HCT116 (cell line): ENCODE measurements around the gene PARVG. TPM values are rescaled to one million over a fixed set of nuclear protein-coding genes. Genes with fewer than 3 reads are reported as not detected.

Experiments
- ATAC-seq: fragments of 200-7000 bp; cut with Tn5 transposase; 2 replicates; pipeline ENCODE4 v1.9.1; 2020; ENCODE audit warnings: mild to moderate bottlenecking, moderate library complexity
- BruUV-seq: library from RNA; stranded (reverse); fragments of 400-500 nt; replicated peaks from 2 replicates; lab custom pipeline; 2021; lab: Mats Ljungman, UMichigan
- CTCF ChIA-PET: fragments of 300-600 bp; sonication (Branson Sonifier 250); formaldehyde crosslinking; loops from one replicate; lab custom pipeline; 2021; ENCODE audit warnings: antibody characterized with exemption; lab: Charles Lee
- POLR2A ChIA-PET: fragments of 300-600, 350-600 bp; sonication (Branson Sonifier 250); formaldehyde crosslinking; loops from one replicate; lab custom pipeline; 2021; ENCODE audit warnings: antibody characterized with exemption; lab: Charles Lee
- RAD21 ChIA-PET, 2 experiments: fragments of 300-600 bp; sonication (Branson Sonifier 250); formaldehyde crosslinking; loops; one replicate each; lab custom pipeline; 2023; ENCODE audit warnings: low total read pairs in 2 of 2; ENCODE audit not compliant: uncharacterized antibody in 2 of 2, unreplicated experiment in 2 of 2, low non-redundant PET in 1 of 2; lab: Charles Lee
- DNase-seq: peaks from one replicate; pipeline ENCODE4 v3.0.0-alpha.2; 2010; ENCODE audit warnings: low read depth, low spot score
- H2AFZ ChIP-seq: fragments of 200-600 bp; shearing (Covaris generic), sonication (generic); 2 replicates; pipeline ENCODE4 v1.6.1; 2017; ENCODE audit warnings: low read depth, mixed run types, mixed read lengths, antibody characterized with exemption, low read length; ENCODE audit not compliant: poor library complexity, severe bottlenecking
- H3K27ac ChIP-seq: 2 replicates; pipeline ENCODE4 v1.5.1; 2012; ENCODE audit warnings: low read depth, low read length
- H3K27me3 ChIP-seq: fragments of 200-600 bp; sonication (generic); 2 replicates; pipeline ENCODE4 v1.6.1; 2016; ENCODE audit warnings: mixed run types, low read length, mixed read lengths; ENCODE audit not compliant: insufficient read depth
- H3K36me3 ChIP-seq, 2 experiments: fragments of 200-500 bp in 1 of 2; fragments of 200-600 bp in 1 of 2; sonication (Bioruptor generic) in 1 of 2; sonication (generic) in 1 of 2; 2 replicates each; pipeline versions ENCODE4 v1.5.1 to v1.6.1; 2014 to 2016; ENCODE audit warnings: low read length in 2 of 2, inconsistent platforms in 1 of 2, mixed read lengths in 1 of 2, mixed run types in 1 of 2; ENCODE audit not compliant: insufficient read depth in 2 of 2, control insufficient read depth in 1 of 2
- H3K4me1 ChIP-seq, 2 experiments: fragments of 200-600 bp in 1 of 2; sonication (generic) in 1 of 2; 2 replicates each; pipeline versions ENCODE4 v1.5.1 to v1.6.1; 2012 to 2017; ENCODE audit warnings: low read length in 2 of 2, inconsistent platforms in 1 of 2, mild to moderate bottlenecking in 1 of 2, mixed read lengths in 1 of 2, mixed run types in 1 of 2, moderate library complexity in 1 of 2; ENCODE audit not compliant: insufficient read depth in 2 of 2, control insufficient read depth in 1 of 2
- H3K4me2 ChIP-seq: fragments of 200-600 bp; sonication (generic); 2 replicates; pipeline ENCODE4 v1.6.1; 2017; ENCODE audit warnings: mixed run types, low read length, mixed read lengths
- H3K4me3 ChIP-seq, 2 experiments: fragments of 200-600 bp in 1 of 2; sonication (generic) in 1 of 2; replicated peaks in 1 of 2; 2 replicates each; pipeline ENCODE4 v1.5.1; 2011 to 2016; ENCODE audit warnings: low read length in 2 of 2, control low read depth in 1 of 2, low read depth in 1 of 2, mild to moderate bottlenecking in 1 of 2, mixed read lengths in 1 of 2, mixed run types in 1 of 2
- H3K79me2 ChIP-seq: fragments of 200-600 bp; sonication (generic); 2 replicates; pipeline ENCODE4 v1.6.1; 2017; ENCODE audit warnings: mild to moderate bottlenecking, mixed run types, low read length, moderate library complexity, mixed read lengths; ENCODE audit not compliant: insufficient read depth
- H3K9ac ChIP-seq: fragments of 200-600 bp; sonication (generic); 2 replicates; pipeline ENCODE4 v1.6.1; 2016; ENCODE audit warnings: low read length, mixed read lengths
- H3K9me2 ChIP-seq: fragments of 200-600 bp; sonication (generic), shearing (Covaris generic); 2 replicates; pipeline ENCODE4 v1.6.1; 2017; ENCODE audit warnings: mixed run types, mild to moderate bottlenecking, moderate library complexity; ENCODE audit not compliant: insufficient read depth
- H3K9me3 ChIP-seq, 2 experiments: fragments of 200-500 bp in 1 of 2; fragments of 200-600 bp in 1 of 2; sonication (Bioruptor generic) in 1 of 2; sonication (generic) in 1 of 2; 2 replicates each; pipeline ENCODE4 v1.6.1; 2014 to 2017; ENCODE audit warnings: low read length in 2 of 2, mixed read lengths in 2 of 2, inconsistent platforms in 1 of 2, low read depth in 1 of 2, mild to moderate bottlenecking in 1 of 2, mixed run types in 1 of 2, moderate library complexity in 1 of 2; ENCODE audit not compliant: control insufficient read depth in 1 of 2, insufficient read depth in 1 of 2
- H4K20me1 ChIP-seq: fragments of 200-600 bp; sonication (generic), shearing (Covaris generic); 2 replicates; pipeline ENCODE4 v1.6.1; 2017; ENCODE audit warnings: mixed run types, mild to moderate bottlenecking, moderate library complexity; ENCODE audit not compliant: insufficient read depth
- ATF3 ChIP-seq: IDR thresholded peaks from 2 replicates; pipeline ENCODE4 v1.6.1; 2012
- EGR1 ChIP-seq: IDR thresholded peaks from 2 replicates; pipeline ENCODE4 v1.6.1; 2012; ENCODE audit warnings: low read depth
- EZH2phosphoT487 ChIP-seq: fragments of 200-600 bp; IDR thresholded peaks from 2 replicates; pipeline ENCODE4 v1.6.1; 2018; ENCODE audit warnings: antibody characterized with exemption, borderline replicate concordance
- MAX ChIP-seq: IDR thresholded peaks from 2 replicates; pipeline ENCODE4 v1.6.1; 2012
- POLR2AphosphoS5 ChIP-seq: IDR thresholded peaks from 2 replicates; pipeline ENCODE4 v1.6.1; 2011; ENCODE audit warnings: mild to moderate bottlenecking, low read depth, low read length, moderate library complexity
- REST ChIP-seq: IDR thresholded peaks from 2 replicates; pipeline ENCODE4 v1.6.1; 2012; ENCODE audit warnings: low read depth
- SIN3A ChIP-seq: IDR thresholded peaks from 2 replicates; pipeline ENCODE4 v1.6.1; 2012; ENCODE audit warnings: low read depth
- SRF ChIP-seq: IDR thresholded peaks from 2 replicates; pipeline ENCODE4 v1.6.1; 2012; ENCODE audit warnings: low read depth
- YY1 ChIP-seq: IDR thresholded peaks from 2 replicates; pipeline ENCODE4 v1.6.1; 2011; ENCODE audit warnings: low read length, low read depth, moderate library complexity, mild to moderate bottlenecking; ENCODE audit not compliant: insufficient replicate concordance; ENCODE audit errors: extremely low read depth
- ZBTB33 ChIP-seq: IDR thresholded peaks from 2 replicates; pipeline ENCODE4 v1.6.1; 2011; ENCODE audit warnings: mild to moderate bottlenecking, low read length, moderate library complexity; ENCODE audit not compliant: insufficient replicate concordance; ENCODE audit errors: extremely low read depth
- ZFX ChIP-seq: fragments of 450-650 bp; IDR thresholded peaks from 2 replicates; pipeline ENCODE4 v1.6.1; 2017
- intact Hi-C: fragments of 100-400 bp; cut with micrococcal nuclease; formaldehyde crosslinking; loops from 2 replicates; pipeline ENCODE4 v1.10.0; 2022
- total RNA-seq: library from RNA; stranded (reverse); gene quantifications from one replicate; pipeline ENCODE4 v1.2.1, GENCODE V29; 2021; ENCODE audit not compliant: unreplicated experiment

The PARVG gene
- total RNA-seq, 1 experiment from 2014 or later, result 0.57 TPM

- ChIA-PET RAD21 (no interaction called here), POLR2A (no interaction called here), CTCF (no interaction called here)
- H3K79me2 ChIP-seq, result no peaks in the 10 kb centered on the region
- DNase-seq (no peak), ATAC-seq (no peak)
- H3K4me2 ChIP-seq, result no peak overlapping the region
- H3K27ac ChIP-seq, result no peak overlapping the region
- no peak overlapping the region for H3K4me3 ChIP-seq
- no peaks in the 10 kb centered on the region for H3K4me1 ChIP-seq
- intact Hi-C loops, result no loop called here
- no peaks in the 10 kb centered on the region for H3K36me3 ChIP-seq
- no peaks in the 10 kb centered on the region for H3K9me2 ChIP-seq
- H3K27me3 ChIP-seq, result peaks cover under 1% of the 10 kb centered on the region; the same call in 1 of the 2 replicates
- H4K20me1 ChIP-seq, result no peaks in the 10 kb centered on the region
- H3K9ac ChIP-seq, result no peak overlapping the region
- H2AFZ ChIP-seq, result no peak overlapping the region
- TF ChIP-seq EZH2phosphoT487, result no peak
- no peak for TF ChIP-seq ZFX
- TF ChIP-seq SRF, result no peak
- TF ChIP-seq YY1, result no peak
- no peak for TF ChIP-seq SIN3A
- TF ChIP-seq ZBTB33, result no peak
- TF ChIP-seq MAX, result no peak
- TF ChIP-seq ATF3, result no peak
- TF ChIP-seq POLR2AphosphoS5, result no peak
- TF ChIP-seq REST, result no peak
- TF ChIP-seq EGR1, result no peak
- H3K9me3 ChIP-seq, result peaks cover 0 to 6% of the 10 kb centered on the region in 2 experiments; a peak in 1 of 4 replicates
- no TSS peak for BruUV-seq
Observed at GRCh38 chr22:44215287-44215686, 34.6 kb downstream of the PARVG start.
